ENCODE data around the gene WDR7.

GRCh38 chr18:56974141-56974540 lies 323.0 kb downstream of the WDR7 start:
- TF ChIP-seq CTCF (conservative IDR thresholded peaks at IDR 0.05 in 1 of 2, IDR thresholded peaks at IDR 0.05 in 1 of 2; ENCODE audit: extremely low read depth in 1 of 2, insufficient read depth in 1 of 2, low read depth in 1 of 2, low read length in 2 of 2) (no peak), EZH2 (IDR thresholded peaks at IDR 0.05; ENCODE audit: borderline replicate concordance, low read length) (no peak)

Data from mammary epithelial cell (primary cell).